NB4 (cell line): Measurements from ENCODE around the gene MDM2.

Experiments
- POLR2A ChIP-seq: IDR thresholded peaks from 2 replicates; pipeline ENCODE4 v1.6.1; 2011; ENCODE audit warnings: mild to moderate bottlenecking; ENCODE audit not compliant: insufficient read length; ENCODE audit errors: extremely low read depth
- TF ChIP-seq, protein P1 (sequence below): IDR thresholded peaks from one replicate; pipeline ENCODE4 v1.5.1; 2012; ENCODE audit warnings: low read depth, low read length
- TF ChIP-seq, protein P2 (sequence below): IDR thresholded peaks from 2 replicates; pipeline ENCODE4 v1.6.1; 2011; ENCODE audit warnings: low read depth, low read length

DNA sequence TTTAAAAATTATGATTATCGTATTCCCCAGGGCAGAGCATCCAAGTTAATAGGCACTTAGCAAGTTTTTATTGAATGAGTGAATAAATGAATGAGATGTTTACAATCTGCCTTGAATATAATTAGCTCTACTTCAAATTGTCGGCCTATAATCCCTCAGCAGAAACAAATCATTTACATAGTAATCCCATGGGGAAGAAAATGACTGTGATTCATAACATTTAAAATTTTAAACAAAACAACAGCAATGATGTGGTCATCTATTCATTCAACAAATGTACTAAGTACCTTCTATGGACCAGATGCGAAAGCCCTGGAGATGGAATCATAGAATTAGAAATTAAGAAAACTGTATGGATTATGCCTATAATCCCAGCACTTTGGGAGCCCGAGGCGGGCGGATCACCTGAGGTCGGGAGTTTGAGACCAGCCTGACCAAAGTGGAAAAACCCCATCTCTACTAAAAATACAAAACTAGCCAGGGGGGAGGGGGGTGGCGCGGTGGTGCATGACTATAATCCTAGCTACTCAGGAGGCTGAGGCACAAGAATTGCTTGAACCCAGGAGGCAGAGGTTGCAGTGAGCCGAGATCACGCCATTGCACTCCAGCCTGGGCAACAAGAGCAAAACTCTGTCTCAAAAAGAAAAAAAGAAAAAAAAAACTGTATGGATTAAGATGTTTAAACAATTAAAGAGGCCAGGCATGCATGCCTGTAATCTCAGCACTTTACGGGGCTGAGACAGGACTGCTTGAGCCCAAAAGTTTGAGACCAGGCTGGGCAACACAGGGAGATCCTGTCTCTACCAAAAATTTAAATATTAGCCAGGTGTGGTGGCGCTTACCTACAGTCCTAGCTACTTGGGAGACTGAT is 17.7 kb upstream of the MDM2 start:
- no peak for TF ChIP-seq POLR2A
- TF ChIP-seq, protein P1, sequence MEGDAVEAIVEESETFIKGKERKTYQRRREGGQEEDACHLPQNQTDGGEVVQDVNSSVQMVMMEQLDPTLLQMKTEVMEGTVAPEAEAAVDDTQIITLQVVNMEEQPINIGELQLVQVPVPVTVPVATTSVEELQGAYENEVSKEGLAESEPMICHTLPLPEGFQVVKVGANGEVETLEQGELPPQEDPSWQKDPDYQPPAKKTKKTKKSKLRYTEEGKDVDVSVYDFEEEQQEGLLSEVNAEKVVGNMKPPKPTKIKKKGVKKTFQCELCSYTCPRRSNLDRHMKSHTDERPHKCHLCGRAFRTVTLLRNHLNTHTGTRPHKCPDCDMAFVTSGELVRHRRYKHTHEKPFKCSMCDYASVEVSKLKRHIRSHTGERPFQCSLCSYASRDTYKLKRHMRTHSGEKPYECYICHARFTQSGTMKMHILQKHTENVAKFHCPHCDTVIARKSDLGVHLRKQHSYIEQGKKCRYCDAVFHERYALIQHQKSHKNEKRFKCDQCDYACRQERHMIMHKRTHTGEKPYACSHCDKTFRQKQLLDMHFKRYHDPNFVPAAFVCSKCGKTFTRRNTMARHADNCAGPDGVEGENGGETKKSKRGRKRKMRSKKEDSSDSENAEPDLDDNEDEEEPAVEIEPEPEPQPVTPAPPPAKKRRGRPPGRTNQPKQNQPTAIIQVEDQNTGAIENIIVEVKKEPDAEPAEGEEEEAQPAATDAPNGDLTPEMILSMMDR, result no peak
- TF ChIP-seq, protein P2, sequence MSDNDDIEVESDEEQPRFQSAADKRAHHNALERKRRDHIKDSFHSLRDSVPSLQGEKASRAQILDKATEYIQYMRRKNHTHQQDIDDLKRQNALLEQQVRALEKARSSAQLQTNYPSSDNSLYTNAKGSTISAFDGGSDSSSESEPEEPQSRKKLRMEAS, result no peak
